ENCODE results near the gene APBB1IP.

The APBB1IP gene

DNA sequence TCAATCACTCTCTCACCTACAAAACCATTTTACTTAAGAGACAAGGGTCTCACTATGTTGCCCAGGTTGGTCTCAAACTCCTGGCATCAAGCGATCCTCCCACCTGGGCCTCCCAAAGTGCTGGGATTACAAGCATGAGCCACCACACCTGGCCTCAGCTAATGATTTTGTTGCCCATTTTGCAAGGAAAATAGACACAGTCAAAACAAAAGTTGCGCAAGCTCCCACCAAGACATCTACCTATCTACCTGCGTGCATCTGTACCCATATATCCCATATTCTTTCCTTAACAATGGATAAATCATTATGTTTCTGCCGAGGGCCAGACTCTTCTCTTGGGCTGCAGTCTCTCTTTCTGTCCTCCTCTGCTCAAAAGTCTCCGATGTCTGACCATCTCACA, 67.3 kb downstream of the APBB1IP start:
- DNase-seq (ENCODE audit: extremely low read depth in 1 of 2, low read depth in 1 of 2), result no peak

DNA sequence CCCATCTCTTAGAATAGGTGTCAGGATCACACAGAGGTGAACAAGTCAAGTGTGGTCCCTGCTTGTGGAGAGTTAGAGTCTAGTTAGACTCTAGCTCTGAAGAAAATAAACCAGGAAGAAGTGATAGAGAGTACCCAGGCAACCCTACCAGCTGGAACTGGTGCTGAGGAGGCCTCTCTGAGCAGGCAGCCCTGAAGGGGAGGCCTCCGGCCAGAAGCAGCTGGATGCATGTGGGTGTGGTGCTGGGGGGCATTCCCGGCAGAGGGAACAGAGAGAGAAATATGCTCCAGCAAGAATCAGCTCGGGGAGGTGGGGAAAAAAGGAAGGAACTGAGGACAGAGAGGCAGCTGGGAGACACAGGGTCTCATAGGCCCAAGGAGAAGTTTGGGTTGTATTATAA, 68.6 kb downstream of the APBB1IP start:
- no peak for DNase-seq (ENCODE audit: extremely low read depth in 1 of 2, low read depth in 1 of 2)

DNA sequence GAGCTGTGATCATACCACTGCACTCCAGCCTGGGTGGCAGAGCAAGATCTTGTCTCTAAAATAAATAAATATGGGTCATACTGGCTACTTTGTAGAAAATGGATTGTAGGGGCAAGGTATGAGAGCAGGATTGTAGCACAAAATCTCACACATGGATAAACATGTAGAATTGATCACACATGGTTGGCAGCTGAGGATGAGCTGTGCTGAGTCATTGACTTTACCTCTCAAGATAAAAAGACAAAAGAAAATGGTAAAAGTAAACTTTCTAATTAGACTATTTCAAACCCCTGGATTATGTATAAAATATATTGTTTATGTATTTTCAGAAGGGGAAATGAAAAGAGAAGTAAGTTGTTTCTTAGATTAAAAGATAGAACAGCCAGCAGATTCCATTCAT, 69.3 kb downstream of the APBB1IP start:
- DNase-seq (ENCODE audit: extremely low read depth in 1 of 2, low read depth in 1 of 2), result no peak

DNA sequence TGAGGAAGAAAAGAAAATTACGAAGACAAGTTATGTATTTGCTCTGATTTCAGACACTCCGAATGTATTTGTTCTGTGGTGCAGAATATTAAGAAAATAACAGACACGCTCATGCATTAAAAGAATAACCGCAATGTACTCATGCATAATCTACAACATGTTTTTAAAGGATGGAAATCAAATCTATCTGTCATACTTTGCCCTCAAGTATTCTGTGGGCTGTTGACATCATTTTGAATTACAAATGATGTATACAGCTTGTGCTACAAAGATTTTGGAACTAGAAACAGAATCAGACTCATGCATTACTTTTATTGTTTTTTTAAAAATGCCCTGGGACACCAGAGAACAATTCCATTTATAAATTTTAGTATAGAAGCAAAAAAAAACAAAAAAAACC, 69.9 kb downstream of the APBB1IP start:
- no peak for DNase-seq (ENCODE audit: extremely low read depth in 1 of 2, low read depth in 1 of 2)

DNA sequence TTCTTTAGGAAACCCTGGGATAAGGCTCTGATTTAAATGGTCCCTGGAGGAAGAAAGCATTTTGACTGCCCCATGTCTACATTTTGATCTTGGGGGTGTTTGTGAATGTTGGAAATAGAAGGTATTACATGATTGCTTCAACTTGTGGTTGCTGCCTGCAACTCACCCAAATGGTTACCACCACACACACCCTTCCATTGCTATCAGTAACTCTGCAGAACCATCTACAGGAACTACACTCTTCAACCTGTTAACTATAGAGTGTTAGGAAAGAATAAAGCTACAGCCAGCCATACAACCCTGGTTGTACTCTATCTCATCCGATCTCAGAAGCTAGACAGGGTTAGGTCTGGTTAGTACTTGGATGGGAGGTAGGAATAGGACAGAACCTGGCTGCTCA, 71.2 kb downstream of the APBB1IP start:
- DNase-seq (ENCODE audit: extremely low read depth in 1 of 2, low read depth in 1 of 2), result no peak

GRCh38 chr10:26513101-26513500, 75.0 kb downstream of the APBB1IP start:
- no peak for DNase-seq (ENCODE audit: extremely low read depth in 1 of 2, low read depth in 1 of 2)

DNA sequence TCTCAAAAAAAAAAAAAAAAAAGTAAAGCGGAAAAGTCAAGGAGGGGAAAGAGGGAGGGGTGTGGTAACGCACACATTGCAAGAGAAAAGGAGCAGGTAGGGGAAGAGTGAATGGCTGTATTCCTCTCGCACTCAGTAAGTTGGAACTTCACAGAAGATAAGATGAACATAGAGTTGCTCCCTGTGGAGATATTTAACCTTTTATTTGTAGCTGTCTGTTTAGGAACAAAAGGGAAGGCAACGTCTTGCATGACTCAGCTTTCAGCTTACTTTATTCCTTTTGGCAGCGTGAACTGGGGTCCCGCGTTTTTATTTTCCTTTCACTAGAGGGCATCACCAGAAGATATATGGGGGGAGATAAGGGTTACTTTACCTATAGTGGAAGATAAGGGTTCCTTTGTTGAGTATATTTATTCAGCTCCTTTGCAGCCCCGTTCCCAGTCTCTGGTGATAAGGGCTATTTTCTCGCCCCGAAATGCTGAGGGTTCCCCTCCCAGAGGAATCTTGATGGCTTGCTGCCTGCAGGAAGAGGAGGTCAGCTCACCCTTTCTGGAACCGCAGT, 78.5 kb downstream of the APBB1IP start:
- DNase-seq (ENCODE audit: extremely low read depth in 1 of 2, low read depth in 1 of 2), result no peak

DNA sequence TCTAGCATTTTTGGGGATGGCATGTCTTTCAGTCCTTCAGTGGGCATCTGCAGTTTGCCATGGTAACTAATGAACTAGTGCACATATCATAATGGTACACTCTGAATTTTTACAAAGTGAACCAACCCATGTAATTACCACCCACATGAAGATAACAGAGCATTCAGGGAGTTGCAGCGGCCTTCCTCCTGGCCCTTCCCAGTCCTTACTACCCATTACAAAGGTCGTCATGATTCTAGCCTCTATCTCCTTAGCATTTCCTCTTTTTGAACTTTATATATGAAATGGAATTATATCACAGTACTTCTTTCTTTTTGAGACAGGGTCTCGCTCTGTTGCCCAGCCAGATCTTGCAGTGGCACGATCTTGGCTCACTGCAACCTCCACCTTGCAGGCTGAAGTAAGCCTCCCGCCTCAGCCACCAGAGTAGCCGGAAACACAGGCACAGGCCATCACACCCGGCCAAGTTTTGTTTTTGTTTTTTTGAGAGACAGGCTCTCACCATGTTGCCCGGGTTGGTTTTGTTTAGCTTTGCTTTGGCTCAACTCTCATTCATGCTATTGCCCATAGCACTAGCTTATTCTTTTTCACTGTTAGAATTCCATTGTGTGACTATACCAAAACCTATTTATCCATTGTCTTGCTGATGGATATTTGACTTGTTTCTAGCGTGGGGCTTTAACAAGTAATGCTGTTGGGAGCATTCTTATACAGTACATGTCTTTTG, 79.2 kb downstream of the APBB1IP start:
- no peak for DNase-seq (ENCODE audit: extremely low read depth in 1 of 2, low read depth in 1 of 2)

GRCh38 chr10:26519803-26520202, 81.7 kb downstream of the APBB1IP start:
- DNase-seq (ENCODE audit: extremely low read depth in 1 of 2, low read depth in 1 of 2), result no peak

DNA sequence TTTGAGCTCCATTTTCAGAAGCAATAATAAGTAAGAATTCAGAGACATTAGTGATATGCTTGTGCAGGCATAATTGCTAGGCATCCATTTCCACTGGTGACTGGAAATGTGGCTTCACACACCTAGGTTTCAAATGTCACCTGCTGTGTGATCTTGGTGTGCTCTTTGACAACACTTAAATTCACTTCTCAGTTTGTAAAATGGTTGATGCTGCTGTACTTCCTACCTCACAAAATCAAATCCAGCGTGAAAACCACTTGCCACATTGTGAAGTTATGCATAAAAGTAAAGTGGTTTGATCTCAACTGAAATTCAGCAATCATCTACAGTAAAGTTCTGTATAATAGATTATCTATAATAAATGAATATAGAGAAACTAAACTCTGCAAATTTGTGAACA, 82.4 kb downstream of the APBB1IP start:
- no peak for DNase-seq (ENCODE audit: extremely low read depth in 1 of 2, low read depth in 1 of 2)

DNA sequence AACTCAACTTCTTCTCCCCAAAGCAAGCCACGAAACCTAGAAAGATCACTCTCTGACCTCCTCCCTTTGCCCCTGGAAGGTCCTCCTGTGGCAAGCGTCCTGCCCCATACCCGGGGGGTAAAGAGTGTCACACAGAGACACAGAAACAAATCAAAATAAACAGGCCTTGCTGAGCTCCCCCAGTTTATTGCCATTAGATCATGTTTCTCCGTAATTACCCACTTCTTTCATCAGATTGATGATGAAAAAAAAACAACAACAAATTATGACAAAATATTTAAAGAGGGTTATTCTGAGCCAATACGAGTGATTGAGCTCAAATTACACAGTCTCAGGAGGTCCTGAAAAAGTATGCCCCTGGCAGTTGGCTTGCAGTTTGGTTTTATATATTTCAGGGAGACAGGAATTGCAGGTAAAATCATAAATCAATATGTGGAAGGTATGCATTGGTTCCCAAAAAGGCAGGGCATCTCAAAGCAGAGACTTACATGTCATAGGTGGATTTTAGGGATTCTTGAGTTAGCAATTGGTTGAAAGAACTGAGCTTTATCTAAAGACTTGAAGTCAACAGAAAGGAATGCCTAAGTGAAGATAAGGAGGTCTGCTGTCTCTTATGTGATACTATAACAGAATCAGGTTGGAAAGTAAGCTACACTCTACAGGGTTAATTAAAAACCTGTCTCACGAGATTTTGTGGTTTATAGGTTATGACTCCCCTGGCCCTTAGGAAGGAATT, 86.2 kb downstream of the APBB1IP start:
- no peak for DNase-seq (ENCODE audit: extremely low read depth in 1 of 2, low read depth in 1 of 2)

- DNase-seq (ENCODE audit: extremely low read depth in 1 of 2, low read depth in 1 of 2), result no peak
These were observed 87.4 kb downstream of the APBB1IP start for GRCh38 chr10:26525586-26525985.

- DNase-seq (ENCODE audit: extremely low read depth in 1 of 2, low read depth in 1 of 2), result no peak
These were observed 88.9 kb downstream of the APBB1IP start for GRCh38 chr10:26527018-26527417.

DNA sequence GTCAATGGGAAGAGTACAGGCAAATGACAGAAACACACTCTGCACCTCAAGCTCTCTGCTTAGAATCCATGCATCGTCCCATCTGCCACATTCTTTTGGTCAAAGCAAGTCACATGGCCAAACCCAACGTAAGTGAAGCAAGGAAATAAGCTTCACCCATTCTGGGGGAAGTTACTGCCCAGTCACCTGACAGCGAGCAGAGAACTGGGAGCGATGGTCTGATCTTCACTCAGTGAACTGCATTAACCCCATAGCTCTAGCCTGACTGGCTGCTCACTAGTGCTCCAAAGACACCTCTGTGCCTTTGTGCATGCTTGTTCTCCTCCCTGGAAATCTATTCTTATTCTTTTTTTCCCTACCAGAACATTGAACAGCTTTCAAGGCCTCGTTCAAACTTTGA, 89.9 kb downstream of the APBB1IP start:
- DNase-seq (ENCODE audit: extremely low read depth in 1 of 2, low read depth in 1 of 2), result no peak

DNA sequence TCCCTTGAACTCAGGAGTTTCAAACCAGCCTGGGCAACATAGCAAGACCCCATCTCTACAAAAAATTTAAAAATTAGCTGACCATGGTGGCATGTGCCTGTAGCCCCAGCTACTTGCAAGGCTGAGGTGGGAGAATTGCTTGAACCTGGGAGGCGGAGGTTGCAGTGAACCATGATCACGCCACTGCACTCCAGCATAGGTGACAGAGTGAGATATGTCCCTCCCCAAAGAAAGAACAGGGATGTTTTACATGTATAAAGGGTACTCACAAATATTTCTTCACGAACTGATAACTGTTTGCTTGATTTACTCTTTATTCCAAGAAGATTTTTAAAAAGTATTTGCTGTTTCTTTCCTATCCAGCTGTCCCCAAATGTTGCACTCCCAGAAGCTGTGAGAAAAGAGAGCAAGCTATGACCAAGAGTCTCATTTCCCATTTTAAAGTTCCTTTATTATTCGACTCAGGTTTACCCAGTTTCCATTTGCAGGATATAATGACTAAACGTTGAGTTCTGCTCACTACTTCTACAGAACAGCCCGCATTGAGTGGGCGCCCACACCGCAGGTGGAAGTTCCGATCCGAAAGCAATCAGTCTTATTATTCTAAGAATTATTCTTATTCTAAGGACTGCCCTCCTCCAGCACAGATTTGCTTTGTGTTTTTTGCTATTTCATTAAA, 90.7 kb downstream of the APBB1IP start:
- DNase-seq (ENCODE audit: extremely low read depth in 1 of 2, low read depth in 1 of 2), result no peak

DNA sequence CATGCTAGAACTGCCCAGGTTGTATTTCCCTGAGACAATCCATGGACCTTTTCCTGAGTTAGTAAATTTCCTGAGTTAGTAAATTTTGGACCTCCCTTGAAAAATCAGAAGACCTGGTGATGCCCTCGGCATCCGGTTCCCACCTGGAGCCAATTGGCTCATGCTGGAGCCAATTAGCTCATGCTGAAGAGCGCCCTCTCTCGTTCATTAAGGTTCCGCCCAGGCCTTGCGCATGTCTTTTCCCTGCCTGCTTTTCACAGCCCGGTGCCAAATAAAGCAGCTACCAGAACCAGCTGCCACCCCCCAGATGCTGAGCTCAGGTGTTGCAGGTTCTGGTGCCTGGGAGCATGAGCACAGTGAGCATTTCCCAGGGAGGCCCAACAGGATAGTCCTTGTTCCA, 96.2 kb downstream of the APBB1IP start:
- DNase-seq (ENCODE audit: extremely low read depth in 1 of 2, low read depth in 1 of 2), result no peak

- DNase-seq (ENCODE audit: extremely low read depth in 1 of 2, low read depth in 1 of 2), result no peak
These were observed 102.5 kb downstream of the APBB1IP start for GRCh38 chr10:26540601-26541000.

DNA sequence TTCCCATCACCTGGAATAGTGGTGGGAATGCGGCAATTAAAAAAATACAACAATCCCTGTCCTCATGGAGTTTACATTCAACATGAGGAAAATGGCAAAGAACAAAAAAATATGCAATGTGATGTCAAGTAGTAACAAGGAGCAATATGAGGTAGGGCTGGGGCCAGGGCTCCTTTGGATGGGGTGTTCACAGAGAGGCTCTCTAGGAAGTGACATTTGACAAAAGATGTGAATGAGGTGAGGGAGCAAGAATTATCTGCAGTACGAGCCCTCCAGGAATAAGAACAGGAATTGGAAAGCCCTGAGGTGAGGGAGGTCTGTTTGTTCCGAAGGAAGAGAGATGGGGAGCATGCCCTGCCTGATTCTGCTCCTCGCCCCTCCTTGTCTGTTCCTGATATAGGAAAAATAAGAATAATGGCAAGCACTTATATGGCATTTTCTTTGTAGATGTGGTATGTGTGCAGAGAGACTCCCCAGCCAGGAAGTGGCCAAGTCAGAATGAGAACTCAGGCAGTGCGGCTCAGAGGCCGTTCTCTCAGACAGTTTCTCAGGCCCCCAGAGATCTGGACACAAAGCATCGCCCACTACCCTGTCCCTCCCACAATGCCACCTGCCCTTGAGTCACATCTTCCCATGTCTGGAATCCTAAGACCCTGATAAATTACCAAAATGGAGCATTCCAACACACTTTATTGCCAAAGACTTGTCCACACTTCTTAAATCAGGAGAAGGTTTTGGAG, 105.6 kb downstream of the APBB1IP start:
- no peak for DNase-seq (ENCODE audit: extremely low read depth in 1 of 2, low read depth in 1 of 2)

- DNase-seq (ENCODE audit: extremely low read depth in 1 of 2, low read depth in 1 of 2), result no peak
These were observed 106.8 kb downstream of the APBB1IP start for GRCh38 chr10:26544932-26545331.

- no peak for DNase-seq (ENCODE audit: extremely low read depth in 1 of 2, low read depth in 1 of 2)
These were observed 112.8 kb downstream of the APBB1IP start for GRCh38 chr10:26550774-26551526.
